ENCODE data around the gene EMC7. TPM values are rescaled to one million over a fixed set of nuclear protein-coding genes. Genes with fewer than 3 reads are reported as not detected.
"Not testable (repeated sequence)": the region's sequence is repeated elsewhere in the genome, so short reads cannot be mapped to it uniquely, and the experiment has no call there.

EMC7 gene
- total and polyA plus RNA-seq, 4 donors = 40.5 to 101 (median 72.2) TPM

DNA sequence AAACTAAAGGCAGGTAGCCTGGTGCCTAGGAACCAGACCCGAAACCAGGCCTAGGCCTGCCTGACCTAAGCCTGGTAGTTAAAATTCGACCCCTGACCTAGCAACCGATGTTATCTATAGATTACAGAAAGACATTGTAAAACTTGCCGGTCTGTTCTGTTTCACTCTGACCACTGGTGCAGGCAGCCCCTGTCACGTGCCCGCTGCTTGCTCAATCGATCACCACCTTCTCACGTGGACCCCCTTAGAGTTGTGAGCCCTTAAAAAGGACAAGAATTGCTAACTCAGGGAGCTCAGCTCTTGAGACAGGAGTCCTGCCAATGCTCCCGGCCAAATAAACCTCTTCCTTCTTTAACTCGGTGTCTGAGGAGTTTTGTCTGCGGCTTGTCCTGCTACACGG, 20.1 kb upstream of the EMC7 start:
- not testable (repeated sequence) for H3K27ac ChIP-seq (ENCODE audit: low read depth, low read length); DNase-seq (ENCODE audit: low read depth in 4 of 6, low spot score in 6 of 6); H3K36me3 ChIP-seq (ENCODE audit: control insufficient read depth, insufficient read depth, low read length); H3K9me3 ChIP-seq (ENCODE audit: control insufficient read depth, insufficient read depth, low read length); H3K4me3 ChIP-seq (ENCODE audit: low read depth, low read length); H3K27me3 ChIP-seq (ENCODE audit: control insufficient read depth, insufficient read depth, low read length); H3K4me1 ChIP-seq (ENCODE audit: control insufficient read depth, insufficient read depth, low read length)
- 91% methylated on average over 5 of the region's 12 CpGs for WGBS (ENCODE audit: insufficient coverage)

GRCh38 chr15:34120420-34120819, 18.8 kb upstream of the EMC7 start:
- H3K4me3 ChIP-seq (ENCODE audit: low read depth, low read length); H3K4me1 ChIP-seq (ENCODE audit: control insufficient read depth, insufficient read depth, low read length); H3K27me3 ChIP-seq (ENCODE audit: control insufficient read depth, insufficient read depth, low read length): not testable (repeated sequence)

DNA sequence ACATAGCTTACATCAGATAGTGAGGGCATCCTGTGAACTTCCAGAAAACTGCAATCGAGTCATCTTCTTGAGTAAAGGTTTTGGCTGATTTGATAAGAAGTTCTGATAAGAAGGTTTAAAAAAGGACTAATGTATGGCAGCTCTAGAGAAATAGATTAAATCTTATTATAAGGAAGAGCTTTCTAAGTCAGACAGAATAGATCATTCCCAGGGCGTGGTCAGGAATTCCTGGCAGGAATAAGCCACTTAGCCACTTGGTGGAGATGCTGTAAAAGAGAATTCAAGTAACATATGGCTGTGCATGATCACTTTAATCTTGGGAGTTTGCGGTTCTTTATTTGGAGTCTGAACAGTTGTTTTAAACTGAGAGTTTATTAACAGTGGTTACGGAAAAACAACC, 17.6 kb upstream of the EMC7 start:
- Histone ChIP-seq H3K36me3 (ENCODE audit: control insufficient read depth, insufficient read depth, low read length) (no peaks in the 10 kb centered on the region), H3K27me3 (ENCODE audit: control insufficient read depth, insufficient read depth, low read length) (no peaks in the 10 kb centered on the region), H3K4me3 (ENCODE audit: low read depth, low read length) (no peak overlapping the region), H3K9me3 (ENCODE audit: control insufficient read depth, insufficient read depth, low read length) (no peaks in the 10 kb centered on the region), H3K4me1 (ENCODE audit: control insufficient read depth, insufficient read depth, low read length) (no peaks in the 10 kb centered on the region), H3K27ac (ENCODE audit: low read depth, low read length) (no peak overlapping the region)
- WGBS (ENCODE audit: insufficient coverage) = 100% methylated on average over 1 of the region's 4 CpGs
- DNase-seq (ENCODE audit: low read depth in 4 of 6, low spot score in 6 of 6) = no peak

More at GRCh38 chr15:34120420-34120819, 18.8 kb upstream of the EMC7 start:
- H3K36me3 ChIP-seq (ENCODE audit: control insufficient read depth, insufficient read depth, low read length); H3K9me3 ChIP-seq (ENCODE audit: control insufficient read depth, insufficient read depth, low read length); H3K27ac ChIP-seq (ENCODE audit: low read depth, low read length); DNase-seq (ENCODE audit: low read depth in 4 of 6, low spot score in 6 of 6): not testable (repeated sequence)
- no CpG with 5 or more reads among the region's 2 CpGs for WGBS (ENCODE audit: insufficient coverage)

- H3K27ac ChIP-seq (ENCODE audit: low read depth, low read length) = no peak overlapping the region
- no peaks in the 10 kb centered on the region for H3K4me1 ChIP-seq (ENCODE audit: control insufficient read depth, insufficient read depth, low read length)
- H3K9me3 ChIP-seq (ENCODE audit: control insufficient read depth, insufficient read depth, low read length) = no peaks in the 10 kb centered on the region
- DNase-seq (ENCODE audit: low read depth in 4 of 6, low spot score in 6 of 6) = peak in 2 of 6 donors; percentile 25 to 76
- 58% methylated on average over 2 of the region's 2 CpGs for WGBS (ENCODE audit: insufficient coverage)
- H3K4me3 ChIP-seq (ENCODE audit: low read depth, low read length) = no peak overlapping the region
- H3K36me3 ChIP-seq (ENCODE audit: control insufficient read depth, insufficient read depth, low read length) = no peaks in the 10 kb centered on the region
- no peaks in the 10 kb centered on the region for H3K27me3 ChIP-seq (ENCODE audit: control insufficient read depth, insufficient read depth, low read length)
Observed at GRCh38 chr15:34116620-34117019, 15.0 kb upstream of the EMC7 start.

DNA sequence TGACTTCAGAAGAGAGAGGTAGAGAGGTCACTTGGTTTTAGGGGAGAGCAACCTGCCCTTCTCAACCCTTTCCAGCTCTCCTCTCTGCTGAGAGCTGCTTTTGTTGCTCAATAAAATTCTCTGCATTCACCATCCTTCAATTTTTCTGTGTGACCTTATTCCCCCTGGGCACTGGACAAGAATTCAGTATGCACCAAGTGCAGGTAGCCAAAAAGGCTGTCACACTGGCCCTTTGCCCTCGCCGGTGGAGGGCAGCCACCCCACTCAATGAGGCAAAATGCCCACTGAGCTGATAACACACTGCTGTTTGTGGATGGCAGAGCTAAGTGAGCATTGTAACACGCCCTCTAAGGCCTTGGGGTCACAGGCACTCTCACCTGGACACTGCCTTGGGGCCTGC, 13.1 kb upstream of the EMC7 start:
- 94% methylated on average over 3 of the region's 3 CpGs for WGBS (ENCODE audit: insufficient coverage)

GRCh38 chr15:34114215-34114614, 12.6 kb upstream of the EMC7 start:
- Histone ChIP-seq H3K4me1 (ENCODE audit: control insufficient read depth, insufficient read depth, low read length) (no peaks in the 10 kb centered on the region), H3K27ac (ENCODE audit: low read depth, low read length) (no peak overlapping the region), H3K4me3 (ENCODE audit: low read depth, low read length) (no peak overlapping the region), H3K27me3 (ENCODE audit: control insufficient read depth, insufficient read depth, low read length) (no peaks in the 10 kb centered on the region), H3K9me3 (ENCODE audit: control insufficient read depth, insufficient read depth, low read length) (no peaks in the 10 kb centered on the region), H3K36me3 (ENCODE audit: control insufficient read depth, insufficient read depth, low read length) (no peaks in the 10 kb centered on the region)
- no peak for DNase-seq (ENCODE audit: low read depth in 4 of 6, low spot score in 6 of 6)
- no CpG with 5 or more reads among the region's 2 CpGs for WGBS (ENCODE audit: insufficient coverage)

More for the DNA sequence above, 13.1 kb upstream of the EMC7 start:
- DNase-seq (ENCODE audit: low read depth in 4 of 6, low spot score in 6 of 6) = no peak
- Histone ChIP-seq H3K27me3 (ENCODE audit: control insufficient read depth, insufficient read depth, low read length) (no peaks in the 10 kb centered on the region), H3K4me1 (ENCODE audit: control insufficient read depth, insufficient read depth, low read length) (no peaks in the 10 kb centered on the region), H3K4me3 (ENCODE audit: low read depth, low read length) (no peak overlapping the region), H3K9me3 (ENCODE audit: control insufficient read depth, insufficient read depth, low read length) (no peaks in the 10 kb centered on the region), H3K27ac (ENCODE audit: low read depth, low read length) (no peak overlapping the region), H3K36me3 (ENCODE audit: control insufficient read depth, insufficient read depth, low read length) (no peaks in the 10 kb centered on the region)

DNA sequence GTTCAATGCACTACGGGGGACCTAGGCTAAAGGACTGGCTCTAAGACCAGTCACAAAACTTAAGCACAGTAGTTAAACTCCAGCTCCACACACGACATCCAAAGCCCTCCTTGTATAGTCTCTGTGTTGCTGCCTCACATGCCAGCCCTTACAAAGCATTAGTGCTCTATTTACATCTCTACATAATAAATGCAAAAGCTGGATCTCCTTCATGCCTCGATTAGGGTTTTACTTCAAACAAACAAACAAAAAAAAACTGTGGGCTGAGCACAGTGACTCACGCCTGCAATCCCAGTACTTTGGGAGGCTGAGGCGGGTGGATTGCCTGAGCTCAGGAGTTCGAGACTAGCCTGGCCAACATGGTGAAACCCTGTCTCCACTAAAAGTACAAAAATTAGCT, 9.8 kb upstream of the EMC7 start:
- 76% methylated on average over 5 of the region's 6 CpGs for WGBS (ENCODE audit: insufficient coverage)

GRCh38 chr15:34109797-34110663, 8.4 kb upstream of the EMC7 start:
- DNase-seq (ENCODE audit: low read depth in 4 of 6, low spot score in 6 of 6) = peak in 5 of 6 donors; percentile 4 to 72 (median 28)
- H3K4me1 ChIP-seq (ENCODE audit: control insufficient read depth, insufficient read depth, low read length) = no peaks in the 10 kb centered on the region
- no peak overlapping the region for H3K27ac ChIP-seq (ENCODE audit: low read depth, low read length)
- H3K4me3 ChIP-seq (ENCODE audit: low read depth, low read length) = no peak overlapping the region
- no peaks in the 10 kb centered on the region for H3K36me3 ChIP-seq (ENCODE audit: control insufficient read depth, insufficient read depth, low read length)
- 70% methylated on average over 2 of the region's 5 CpGs for WGBS (ENCODE audit: insufficient coverage)
- no peaks in the 10 kb centered on the region for H3K27me3 ChIP-seq (ENCODE audit: control insufficient read depth, insufficient read depth, low read length)
- no peaks in the 10 kb centered on the region for H3K9me3 ChIP-seq (ENCODE audit: control insufficient read depth, insufficient read depth, low read length)

More for the DNA sequence above, 9.8 kb upstream of the EMC7 start:
- no peak overlapping the region for H3K4me3 ChIP-seq (ENCODE audit: low read depth, low read length)
- no peaks in the 10 kb centered on the region for H3K27me3 ChIP-seq (ENCODE audit: control insufficient read depth, insufficient read depth, low read length)
- H3K4me1 ChIP-seq (ENCODE audit: control insufficient read depth, insufficient read depth, low read length) = no peaks in the 10 kb centered on the region
- H3K9me3 ChIP-seq (ENCODE audit: control insufficient read depth, insufficient read depth, low read length) = no peaks in the 10 kb centered on the region
- no peak overlapping the region for H3K27ac ChIP-seq (ENCODE audit: low read depth, low read length)
- no peak for DNase-seq (ENCODE audit: low read depth in 4 of 6, low spot score in 6 of 6)
- no peaks in the 10 kb centered on the region for H3K36me3 ChIP-seq (ENCODE audit: control insufficient read depth, insufficient read depth, low read length)

DNA sequence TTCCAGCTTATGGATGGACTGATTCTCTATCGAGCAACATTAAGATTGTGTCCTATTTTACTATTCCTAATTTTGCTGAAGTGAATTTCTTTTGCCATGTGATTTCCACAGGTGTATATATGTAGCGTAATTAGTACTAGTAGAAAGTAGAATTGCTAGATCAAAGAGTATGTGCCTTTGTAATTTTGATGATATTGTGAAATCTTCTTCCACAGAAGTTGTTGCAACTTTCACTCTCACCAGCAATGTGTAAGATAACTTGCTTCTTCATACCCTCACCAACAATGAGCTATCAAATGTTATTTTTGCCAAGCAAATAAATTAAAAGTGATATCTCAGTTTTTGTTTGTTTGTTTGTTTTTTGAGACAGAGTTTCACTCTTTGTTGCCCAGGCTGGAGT, 5.7 kb upstream of the EMC7 start:
- Histone ChIP-seq H3K27ac (ENCODE audit: low read depth, low read length) (no peak overlapping the region), H3K27me3 (ENCODE audit: control insufficient read depth, insufficient read depth, low read length) (no peaks in the 10 kb centered on the region), H3K9me3 (ENCODE audit: control insufficient read depth, insufficient read depth, low read length) (no peaks in the 10 kb centered on the region), H3K4me1 (ENCODE audit: control insufficient read depth, insufficient read depth, low read length) (peaks cover 4% of the 10 kb centered on the region), H3K4me3 (ENCODE audit: low read depth, low read length) (no peak overlapping the region), H3K36me3 (ENCODE audit: control insufficient read depth, insufficient read depth, low read length) (no peaks in the 10 kb centered on the region)
- no CpG with 5 or more reads among the region's 2 CpGs for WGBS (ENCODE audit: insufficient coverage)
- no peak for DNase-seq (ENCODE audit: low read depth in 4 of 6, low spot score in 6 of 6)

GRCh38 chr15:34106423-34106822, 4.8 kb upstream of the EMC7 start:
- Histone ChIP-seq H3K4me3 (ENCODE audit: low read depth, low read length) (no peak overlapping the region), H3K9me3 (ENCODE audit: control insufficient read depth, insufficient read depth, low read length) (no peaks in the 10 kb centered on the region), H3K36me3 (ENCODE audit: control insufficient read depth, insufficient read depth, low read length) (no peaks in the 10 kb centered on the region), H3K4me1 (ENCODE audit: control insufficient read depth, insufficient read depth, low read length) (peaks cover 4% of the 10 kb centered on the region), H3K27ac (ENCODE audit: low read depth, low read length) (no peak overlapping the region), H3K27me3 (ENCODE audit: control insufficient read depth, insufficient read depth, low read length) (no peaks in the 10 kb centered on the region)
- no peak for DNase-seq (ENCODE audit: low read depth in 4 of 6, low spot score in 6 of 6)
- WGBS (ENCODE audit: insufficient coverage) = no CpG with 5 or more reads among the region's 1 CpG

Measured in spinal cord (tissue), 10 donors.